ENCODE data around the gene NBEAL2.

NBEAL2 gene

GRCh38 chr3:46999516-47000197 is 20.2 kb downstream of the NBEAL2 start:
- H3K27ac ChIP-seq (ENCODE audit: extremely low read depth, low read depth, low read length), result no peak overlapping the region
- POLR2A ChIA-PET, result interaction anchor here (0.6 kb wide), 1 partner anchor 354 kb away, joined by 6 read pairs; no protein-coding TSS in a partner anchor
- no peaks in the 10 kb centered on the region for H3K9me3 ChIP-seq (ENCODE audit: control insufficient read depth, insufficient read depth, low read depth, low read length)
- no peaks in the 10 kb centered on the region for H3K4me1 ChIP-seq (ENCODE audit: control insufficient read depth, insufficient read depth, low read length)
- H3K4me3 ChIP-seq (ENCODE audit: low read depth, low read length), result no peak overlapping the region
- peaks cover 0 to 73% of the 10 kb centered on the region in 2 experiments; a peak in 1 of 3 replicates for H3K36me3 ChIP-seq (ENCODE audit: control insufficient read depth in 2 of 2, insufficient read depth in 1 of 2, low read length in 2 of 2)
- TF ChIP-seq ZNF830 (tag by site-specific recombination; IDR thresholded peaks at IDR 0.05; ENCODE audit: low read depth) (no peak), ZNF302 (tag by site-specific recombination; IDR thresholded peaks at IDR 0.05; ENCODE audit: low read depth) (no peak), KLF9 (tag by site-specific recombination; IDR thresholded peaks at IDR 0.05; ENCODE audit: low read depth) (no peak), ZFP69B (tag by site-specific recombination; IDR thresholded peaks at IDR 0.05) (no peak), GFI1B (tag by site-specific recombination; IDR thresholded peaks at IDR 0.05) (no peak), ZNF324 (tag by site-specific recombination; IDR thresholded peaks at IDR 0.05) (no peak), ZNF768 (tag by site-specific recombination; IDR thresholded peaks at IDR 0.05) (no peak), ZNF311 (tag by site-specific recombination; IDR thresholded peaks at IDR 0.05; ENCODE audit: borderline replicate concordance) (no peak), ZNF548 (tag by site-specific recombination; IDR thresholded peaks at IDR 0.05) (no peak)
- CTCF ChIA-PET, result interaction anchor here (0.6 to 1.8 kb wide), 5 partner anchors 20 to 86 kb away, joined by 3 to 6 read pairs (median 4); partner anchors contain the start of genes CCDC12 and NBEAL2

GRCh38 chr3:47000198-47000815 is 20.8 kb downstream of the NBEAL2 start:
- ChIA-PET POLR2A (no interaction called here), CTCF (interaction anchor here (0.7 kb wide), 1 partner anchor 66 kb away, joined by 4 read pairs; no protein-coding TSS in a partner anchor)
- H3K9me3 ChIP-seq (ENCODE audit: control insufficient read depth, insufficient read depth, low read depth, low read length), result no peaks in the 10 kb centered on the region

More at GRCh38 chr3:47000198-47000815, 20.8 kb downstream of the NBEAL2 start:
- Histone ChIP-seq H3K36me3 (ENCODE audit: control insufficient read depth in 2 of 2, insufficient read depth in 1 of 2, low read length in 2 of 2) (peaks cover 0 to 73% of the 10 kb centered on the region in 2 experiments; a peak in 1 of 3 replicates), H3K4me1 (ENCODE audit: control insufficient read depth, insufficient read depth, low read length) (no peaks in the 10 kb centered on the region), H3K27ac (ENCODE audit: extremely low read depth, low read depth, low read length) (no peak overlapping the region), H3K4me3 (ENCODE audit: low read depth, low read length) (no peak overlapping the region)
- TF ChIP-seq ZNF747 (tag by site-specific recombination; IDR thresholded peaks at IDR 0.05), result no peak
- TF ChIP-seq ZNF266 (tag by site-specific recombination; IDR thresholded peaks at IDR 0.05; ENCODE audit: low read depth), result no peak
- no peak for TF ChIP-seq ZNF610 (tag by site-specific recombination; IDR thresholded peaks at IDR 0.05; ENCODE audit: borderline replicate concordance)
- no peak for TF ChIP-seq ZNF341 (tag by site-specific recombination; IDR thresholded peaks at IDR 0.05; ENCODE audit: low read depth)
- TF ChIP-seq ZSCAN18 (tag by site-specific recombination; IDR thresholded peaks at IDR 0.05), result no peak
- TF ChIP-seq PRDM4 (tag by site-specific recombination; IDR thresholded peaks at IDR 0.05), result no peak
- no peak for TF ChIP-seq ZNF148 (tag by site-specific recombination; IDR thresholded peaks at IDR 0.05; ENCODE audit: borderline replicate concordance)
- TF ChIP-seq ZNF530 (tag by site-specific recombination; IDR thresholded peaks at IDR 0.05; ENCODE audit: low read depth), result no peak

Data from HEK293 (cell line).